Measurements from ENCODE around the gene GAGE2A.
"Not testable (repeated sequence)": the region's sequence is repeated elsewhere in the genome, so short reads cannot be mapped to it uniquely, and the experiment has no call there.

- TF ChIP-seq CTCF (conservative IDR thresholded peaks at IDR 0.05 in 1 of 2, IDR thresholded peaks at IDR 0.05 in 1 of 2; ENCODE audit: extremely low read depth in 1 of 2, insufficient read depth in 1 of 2, low read depth in 1 of 2, low read length in 2 of 2); EZH2 (IDR thresholded peaks at IDR 0.05; ENCODE audit: borderline replicate concordance, low read length): not testable (repeated sequence)
Measured at GRCh38 chrX:49579649-49580048, 9.6 kb upstream of the GAGE2A start, which contains the start of gene GAGE12H.
